Lung (tissue), 12 donors: Measurements from ENCODE around the gene HAPLN2. TPM values are rescaled to one million over a fixed set of nuclear protein-coding genes. Genes with fewer than 3 reads are reported as not detected.

Experiments used
- ATAC-seq: fragments of 200-7000 bp; cut with Tn5 transposase; one replicate; pipeline ENCODE4 v1.9.1; 2020; ENCODE audit warnings: moderate number of reproducible peaks; ENCODE audit not compliant: insufficient read depth, low FRiP score
- DNase-seq, 3 donors: peaks; one replicate each; pipeline ENCODE4 v3.0.0-alpha.2; 2013 to 2017
- H3K27ac ChIP-seq, 2 donors: one replicate each; pipeline ENCODE4 v1.5.1; 2013; ENCODE audit warnings: mild to moderate bottlenecking in 2 of 2, moderate library complexity in 2 of 2, control low read depth in 1 of 2, inconsistent platforms in 1 of 2, low read depth in 1 of 2, low read length in 1 of 2
- H3K27me3 ChIP-seq, 3 donors: one replicate each; pipeline ENCODE4 v1.5.1; 2013; ENCODE audit warnings: low read length in 2 of 3; ENCODE audit not compliant: control insufficient read depth in 3 of 3, insufficient read depth in 3 of 3
- H3K36me3 ChIP-seq, 4 donors: one replicate each; pipeline ENCODE4 v1.5.1; 2013; ENCODE audit warnings: low read length in 4 of 4, mild to moderate bottlenecking in 1 of 4, moderate library complexity in 1 of 4; ENCODE audit not compliant: control insufficient read depth in 4 of 4, insufficient read depth in 4 of 4
- H3K4me1 ChIP-seq, 5 donors: one replicate each; pipeline ENCODE4 v1.5.1; 2013; ENCODE audit warnings: low read length in 5 of 5, mild to moderate bottlenecking in 2 of 5, moderate library complexity in 1 of 5; ENCODE audit not compliant: control insufficient read depth in 5 of 5, insufficient read depth in 5 of 5
- H3K4me3 ChIP-seq: one replicate; pipeline ENCODE4 v1.5.1; 2013; ENCODE audit warnings: mild to moderate bottlenecking, control low read depth, moderate library complexity
- H3K9ac ChIP-seq, 2 donors: one replicate each; pipeline ENCODE4 v1.5.1; 2013; ENCODE audit warnings: low read length in 2 of 2, control low read depth in 1 of 2; ENCODE audit not compliant: insufficient read depth in 1 of 2
- H3K9me3 ChIP-seq, 4 donors: one replicate each; pipeline ENCODE4 v1.5.1; 2013; ENCODE audit warnings: low read length in 3 of 4, mild to moderate bottlenecking in 1 of 4, moderate library complexity in 1 of 4; ENCODE audit not compliant: control insufficient read depth in 4 of 4, insufficient read depth in 3 of 4
- CTCF ChIP-seq: IDR thresholded peaks from 2 replicates; pipeline ENCODE4 v1.5.1; 2012; ENCODE audit warnings: mild to moderate bottlenecking; ENCODE audit errors: control extremely low read depth, extremely low read depth
- whole genome bisulfite sequencing, 2 donors: extraction: QIAGEN DNeasy Blood & Tissue Kit; methylation state at CpG; one replicate each; pipeline ENCODE4 v1.1.7; 2013; 5-methylcytosine and 5-hydroxymethylcytosine counted together
- polyA plus RNA-seq, 2 donors: library from polyadenylated mRNA; stranded (reverse); fragments of 200-250 nt; gene quantifications; one replicate each; pipeline ENCODE4 v1.2.1, GENCODE V29; 2013
- total RNA-seq, 2 donors: library from RNA; depleted of rRNA in 1 of 2; stranded (reverse); fragments of >200 nt in 1 of 2; gene quantifications; one replicate each; pipeline ENCODE4 v1.2.1, GENCODE V29; 2014 to 2021
- donor health status: control.
- donor health status: control.
- donor health status: Bipolar disorder and iron deficiency.
- donor health status: healthy.
- donor health status: DM: yes; HTN: yes; CAD: no.

The HAPLN2 gene
- total and polyA plus RNA-seq, 4 donors, result 0.18 to 0.31 (median 0.24) TPM; not detected in 1

DNA sequence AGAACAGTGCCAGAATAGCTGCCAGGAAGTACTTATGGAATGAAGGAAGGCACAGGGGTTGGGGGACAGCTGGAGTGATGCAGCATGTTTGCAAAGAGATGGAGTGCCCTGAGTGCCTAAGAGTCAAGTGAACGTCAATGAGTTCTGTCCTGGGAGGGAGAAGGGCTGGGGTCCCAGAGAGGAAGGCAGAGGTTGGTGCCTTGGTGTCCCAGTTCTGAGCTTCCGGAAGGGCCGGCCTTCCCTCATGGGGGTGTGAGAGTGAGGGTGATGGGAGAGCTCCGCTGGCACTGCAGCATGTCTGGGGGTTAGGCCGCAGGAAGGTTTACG, 40.4 kb downstream of the HAPLN2 start:
- no peak for ATAC-seq
- no peak for TF ChIP-seq CTCF
- Histone ChIP-seq H3K4me3 (no peak overlapping the region), H3K27ac (peak overlapping the region; percentile 4 to 26), H3K4me1 (peaks cover 18 to 55% (median 28%) of the 10 kb centered on the region in 5 donors), H3K9me3 (no peaks in the 10 kb centered on the region), H3K27me3 (peaks cover 0 to 15% (median 0%) of the 10 kb centered on the region in 3 donors), H3K9ac (no peak overlapping the region), H3K36me3 (no peaks in the 10 kb centered on the region)
- DNase-seq, result no peak
- WGBS, 2 donors, result 21 to 31% methylated on average over 6 of the region's 6 CpGs

GRCh38 chr1:156659988-156660751, 41.0 kb downstream of the HAPLN2 start:
- DNase-seq (peak; percentile 95 to 97 (median 96)), ATAC-seq (peak; percentile 91)
- no peak overlapping the region for H3K4me3 ChIP-seq
- H3K27ac ChIP-seq, result peak overlapping the region; percentile 72 to 82
- TF ChIP-seq CTCF, result peak; percentile 97
- H3K4me1 ChIP-seq, result peaks cover 20 to 59% (median 28%) of the 10 kb centered on the region in 5 donors
- no peaks in the 10 kb centered on the region for H3K36me3 ChIP-seq
- H3K9ac ChIP-seq, result no peak overlapping the region
- WGBS, 2 donors, result 11 to 15% methylated on average over 38 of the region's 38 CpGs
- H3K9me3 ChIP-seq, result no peaks in the 10 kb centered on the region
- peaks cover 0 to 15% (median 0%) of the 10 kb centered on the region in 3 donors for H3K27me3 ChIP-seq

DNA sequence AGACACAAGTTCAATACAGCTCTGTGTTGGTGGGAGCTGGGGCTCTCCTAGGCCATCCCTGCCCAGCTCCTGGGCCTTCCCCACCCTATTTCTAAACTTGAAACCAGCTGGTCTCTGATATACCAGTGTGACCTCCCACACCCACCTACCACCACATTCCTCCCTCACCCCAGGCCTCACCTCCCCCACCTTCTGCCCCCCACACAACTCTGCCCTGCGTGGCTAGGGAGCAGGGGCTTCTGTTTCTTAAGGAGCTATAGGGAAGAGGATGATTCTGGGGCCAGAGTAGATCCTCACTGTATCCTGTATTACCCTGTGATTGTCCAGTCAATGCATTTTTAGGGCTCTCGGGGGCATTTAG, 41.5 kb downstream of the HAPLN2 start:
- Histone ChIP-seq H3K27me3 (peaks cover 0 to 11% (median 0%) of the 10 kb centered on the region in 3 donors), H3K9me3 (no peaks in the 10 kb centered on the region), H3K4me3 (no peak overlapping the region), H3K4me1 (peaks cover 20 to 64% (median 32%) of the 10 kb centered on the region in 5 donors), H3K27ac (peak overlapping the region; percentile 72 to 82), H3K9ac (no peak overlapping the region), H3K36me3 (no peaks in the 10 kb centered on the region)
- DNase-seq (no peak), ATAC-seq (no peak)
- TF ChIP-seq CTCF, result no peak
- 52 to 75% methylated on average over 2 of the region's 2 CpGs for WGBS, 2 donors
